ENCODE data around the gene CELA1. TPM values are rescaled to one million over a fixed set of nuclear protein-coding genes. Genes with fewer than 3 reads are reported as not detected.

CELA1 gene
- total RNA-seq, result not detected in 2 replicates

DNA sequence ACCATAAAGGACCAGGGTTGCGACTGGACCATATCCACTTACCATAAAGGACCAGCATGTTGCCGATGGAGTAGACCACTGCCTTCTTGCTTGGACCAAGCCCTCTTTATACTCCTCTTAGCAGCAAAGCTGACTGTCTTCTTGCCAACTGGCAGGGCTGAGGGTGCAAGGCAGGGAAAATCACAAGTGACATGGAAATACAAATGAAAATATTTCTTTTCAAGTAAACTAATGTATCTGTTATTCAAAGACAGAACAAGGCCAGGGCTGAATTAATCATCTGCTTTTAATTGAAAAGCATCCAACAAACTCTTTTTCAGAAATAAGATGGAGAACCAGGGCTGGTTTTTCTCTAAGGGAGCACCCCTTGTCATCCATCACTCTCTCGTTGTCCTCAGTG, at the start of gene CELA1:
Gene CELA1 (minus strand): TSS at position 99 of the 400 bp plus-strand sequence. CDS start 41 bp downstream, at position 58.

DNA sequence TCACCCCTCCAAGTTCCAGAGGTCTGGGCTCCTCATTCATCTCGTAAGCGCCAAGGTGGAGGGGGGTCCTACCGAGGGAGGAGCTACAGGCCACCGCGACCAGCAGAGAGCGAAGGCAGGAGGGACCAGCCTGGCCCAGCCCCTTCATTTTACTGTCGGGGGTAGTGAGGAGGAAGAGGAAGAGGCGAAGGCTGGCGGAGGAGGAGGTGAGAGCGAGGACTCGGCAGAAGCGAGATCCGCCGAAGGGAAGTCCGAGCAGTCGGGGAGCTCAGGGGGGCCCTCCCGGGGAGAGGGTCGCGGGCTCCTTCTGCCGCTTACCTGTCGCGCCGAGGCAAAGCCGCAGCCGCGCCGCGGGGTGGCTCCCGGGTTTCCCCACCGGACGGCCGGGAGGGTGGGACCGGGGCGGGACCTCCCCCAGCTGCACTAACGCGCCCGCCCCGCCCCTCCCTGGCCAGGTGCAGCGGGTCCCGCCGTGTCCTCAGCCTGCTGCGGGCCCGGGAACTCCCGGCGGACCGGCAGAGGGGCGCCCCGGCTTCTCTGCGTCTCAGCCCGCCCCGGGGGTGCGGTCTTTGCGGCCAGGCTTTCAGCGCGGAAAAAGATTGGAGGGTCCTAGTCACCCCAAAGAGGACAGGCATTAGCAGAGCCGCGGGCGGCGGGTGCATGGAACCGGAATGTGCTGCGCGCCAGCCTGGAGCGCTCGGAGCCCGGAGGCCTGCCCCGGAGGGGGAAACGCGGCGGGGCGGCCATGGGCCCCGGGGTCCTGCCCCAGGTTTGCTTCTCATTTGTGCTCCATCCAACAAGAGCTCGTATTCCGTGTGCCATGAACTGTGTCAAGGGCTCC, 45.0 kb upstream of the CELA1 start, which contains the start of gene GALNT6:
Gene GALNT6 (minus strand): TSS at position 124 of the 841 bp plus-strand sequence. CDS start 11,625 bp downstream, outside the sequence.

DNA sequence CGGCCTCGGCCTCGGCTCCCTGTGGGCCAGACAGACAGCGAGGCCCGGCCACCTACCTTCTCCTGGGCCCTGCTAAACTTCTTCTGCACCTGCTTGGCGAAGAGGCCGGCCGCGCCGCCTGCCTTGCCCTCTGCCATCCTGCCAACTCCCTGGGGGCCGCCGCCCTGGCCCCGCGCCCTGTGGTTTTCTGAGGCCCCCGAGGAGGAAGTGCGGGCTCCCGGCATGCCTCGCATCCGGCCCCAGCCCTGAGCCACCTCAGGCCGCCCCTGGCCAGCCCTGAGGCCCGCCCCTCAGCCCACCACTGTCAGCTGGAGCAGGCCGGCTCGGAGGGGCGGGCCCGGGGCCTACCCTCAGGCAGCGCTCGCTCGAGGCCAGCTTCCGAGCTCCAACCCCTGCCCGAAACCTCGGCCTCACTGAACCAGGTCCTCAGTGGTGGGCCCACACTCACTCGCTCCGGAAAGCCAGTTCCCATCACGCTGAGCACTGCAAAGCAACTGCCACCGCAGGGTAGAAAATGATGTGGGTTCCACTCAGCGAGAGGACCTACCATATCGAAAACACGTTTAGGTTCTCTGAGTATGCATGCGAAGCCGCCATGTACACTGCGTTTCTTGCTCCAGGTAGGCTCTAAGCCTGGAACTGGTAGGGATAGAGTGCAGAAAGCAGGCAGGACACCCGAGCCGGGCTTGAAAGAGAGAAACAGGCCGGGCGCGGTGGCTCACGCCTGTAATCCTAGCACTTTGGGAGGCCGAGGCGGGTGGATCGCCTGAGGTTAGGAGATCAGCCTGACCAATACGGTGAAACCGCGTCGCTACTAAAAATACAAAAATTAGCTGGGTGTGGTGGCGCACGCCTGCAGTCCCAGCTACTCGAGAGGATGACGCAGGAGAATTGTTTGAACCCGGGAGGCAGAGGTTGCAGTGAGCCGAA, 22.2 kb downstream of the CELA1 start, which contains the start of gene BIN2:
Gene BIN2 (minus strand): TSS at position 209 of the 930 bp plus-strand sequence. CDS start 72 bp downstream, at position 137.

Other genes starting within 250 kb of the CELA1 start
- 9.0 and 9.1 TPM in 2 replicates for gene TFCP2, start 173.5 kb downstream of the CELA1 start, total RNA-seq
- 0.32 and 0.61 TPM in 2 replicates for gene POU6F1, start 128.6 kb downstream of the CELA1 start, total RNA-seq
- gene DAZAP2, start 107.9 kb downstream of the CELA1 start, total RNA-seq, result 52.0 and 58.5 TPM in 2 replicates
- gene SMAGP, start 76.3 kb downstream of the CELA1 start, total RNA-seq, result 6.2 and 7.4 TPM in 2 replicates
- not detected in 2 replicates for gene BIN2, start 22.5 kb downstream of the CELA1 start, total RNA-seq
- 35.7 and 52.7 TPM in 2 replicates for gene GALNT6, start 44.7 kb upstream of the CELA1 start, total RNA-seq
- 1.6 and 2.4 TPM in 2 replicates for gene SLC4A8, start 78.2 kb upstream of the CELA1 start, total RNA-seq
- gene SCN8A, start 244.6 kb upstream of the CELA1 start, total RNA-seq, result 16.9 and 40.0 TPM in 2 replicates

Data from epithelial cell of umbilical artery (primary cell).